ENCODE data around the gene FRAS1. TPM values are rescaled to one million over a fixed set of nuclear protein-coding genes. Genes with fewer than 3 reads are reported as not detected.
"Not testable (repeated sequence)": the region's sequence is repeated elsewhere in the genome, so short reads cannot be mapped to it uniquely, and the experiment has no call there.

Gene FRAS1
- polyA plus RNA-seq, 1 donor from 2014 or later: 2.8 TPM

GRCh38 chr4:78208896-78209295, 151.8 kb downstream of the FRAS1 start:
- H3F3A ChIP-seq (ENCODE audit: insufficient read depth, low read length, poor library complexity, severe bottlenecking); H4K20me1 ChIP-seq (ENCODE audit: insufficient read depth); H3K27ac ChIP-seq (ENCODE audit: low read length); H2AFZ ChIP-seq (ENCODE audit: low read depth, low read length); H3K36me3 ChIP-seq (ENCODE audit: insufficient read depth, low read length); H3K9ac ChIP-seq (ENCODE audit: low read length); H3K9me3 ChIP-seq (ENCODE audit: low read length); H3K4me3 ChIP-seq (ENCODE audit: low read length); H3K4me2 ChIP-seq (ENCODE audit: low read length); H3K9me2 ChIP-seq (ENCODE audit: insufficient read depth, low read length); H3K27me3 ChIP-seq (ENCODE audit: insufficient read depth, low read depth, low read length); H3K79me2 ChIP-seq (replicated peaks; ENCODE audit: insufficient read depth, low read length): not testable (repeated sequence)

- H3K79me2 ChIP-seq (replicated peaks; ENCODE audit: insufficient read depth, low read length): no peaks in the 10 kb centered on the region
- no peak overlapping the region for H2AFZ ChIP-seq (ENCODE audit: low read depth, low read length)
- no peak overlapping the region for H3K4me2 ChIP-seq (ENCODE audit: low read length)
- no peaks in the 10 kb centered on the region for H3K9me3 ChIP-seq (ENCODE audit: low read length)
- no peaks in the 10 kb centered on the region for H3K27me3 ChIP-seq (ENCODE audit: insufficient read depth, low read depth, low read length)
- no peak for TF ChIP-seq CTCF (IDR thresholded peaks at IDR 0.05; ENCODE audit: poor library complexity, severe bottlenecking)
- no peak for TF ChIP-seq EZH2 (IDR thresholded peaks at IDR 0.05; ENCODE audit: borderline replicate concordance, insufficient read depth, low read length, poor library complexity, severe bottlenecking)
- no peak for TF ChIP-seq REST (IDR thresholded peaks at IDR 0.05; ENCODE audit: borderline replicate concordance)
- no peak for TF ChIP-seq RAD21 (conservative IDR thresholded peaks at IDR 0.05)
- no peak for TF ChIP-seq MXI1 (conservative IDR thresholded peaks at IDR 0.05; ENCODE audit: poor library complexity, severe bottlenecking)
- TF ChIP-seq POLR2AphosphoS5 (IDR thresholded peaks at IDR 0.05): no peak
- TF ChIP-seq SMC3 (conservative IDR thresholded peaks at IDR 0.05; ENCODE audit: poor library complexity): no peak
- TF ChIP-seq EP300 (conservative IDR thresholded peaks at IDR 0.05; ENCODE audit: poor library complexity, severe bottlenecking): no peak
- no peak for TF ChIP-seq TAF1 (IDR thresholded peaks at IDR 0.05; ENCODE audit: low read depth)
- no peaks in the 10 kb centered on the region for H3F3A ChIP-seq (ENCODE audit: insufficient read depth, low read length, poor library complexity, severe bottlenecking)
- no peak overlapping the region for H3K27ac ChIP-seq (ENCODE audit: low read length)
- no peaks in the 10 kb centered on the region for H3K9me2 ChIP-seq (ENCODE audit: insufficient read depth, low read length)
- no peak overlapping the region for H3K4me3 ChIP-seq (ENCODE audit: low read length)
- H3K36me3 ChIP-seq (ENCODE audit: insufficient read depth, low read length): no peaks in the 10 kb centered on the region
- no peak overlapping the region for H3K9ac ChIP-seq (ENCODE audit: low read length)
- H4K20me1 ChIP-seq (ENCODE audit: insufficient read depth): no peaks in the 10 kb centered on the region
Observed at GRCh38 chr4:78210694-78211410, 153.7 kb downstream of the FRAS1 start.

Measured in neural cell (in vitro differentiated cells).